Mesothelial cell of epicardium (in vitro differentiated cells): ENCODE data around the gene HELLS. TPM values are rescaled to one million over a fixed set of nuclear protein-coding genes. Genes with fewer than 3 reads are reported as not detected.

Experiments used
- DNase-seq, 2 experiments: peaks; one replicate each; pipeline ENCODE4 v3.0.0; 2021; ENCODE audit warnings: low spot score in 2 of 2; ENCODE audit not compliant: unreplicated experiment in 2 of 2
- H3K27ac Mint-ChIP-seq: 2 replicates; pipeline ENCODE4 v1.8.0; 2021; ENCODE audit warnings: mixed read lengths
- H3K27me3 Mint-ChIP-seq: 2 replicates; pipeline ENCODE4 v1.8.0; 2021; ENCODE audit warnings: low read depth, mixed read lengths
- H3K36me3 Mint-ChIP-seq: 2 replicates; pipeline ENCODE4 v1.8.0; 2021; ENCODE audit warnings: mixed read lengths
- H3K4me1 Mint-ChIP-seq: 2 replicates; pipeline ENCODE4 v1.8.0; 2021; ENCODE audit warnings: mixed read lengths
- H3K4me3 Mint-ChIP-seq: 2 replicates; pipeline ENCODE4 v1.8.0; 2021; ENCODE audit warnings: mild to moderate bottlenecking, moderate library complexity, mixed read lengths
- H3K9me3 Mint-ChIP-seq: 2 replicates; pipeline ENCODE4 v1.8.0; 2021; ENCODE audit warnings: mixed read lengths
- total RNA-seq: library from RNA; stranded (reverse); gene quantifications from 3 replicates; pipeline ENCODE4 v1.2.1, GENCODE V29; 2021
- TF ChIP-seq, protein P1 (sequence below): fragments of 200-600 bp; sonication (generic); IDR thresholded peaks from one replicate; pipeline ENCODE4 v1.5.0; 2021; ENCODE audit warnings: antibody characterized with exemption; ENCODE audit not compliant: unreplicated experiment

Gene HELLS
- total RNA-seq, 1 donor from 2014 or later, result 67.4 TPM

DNA sequence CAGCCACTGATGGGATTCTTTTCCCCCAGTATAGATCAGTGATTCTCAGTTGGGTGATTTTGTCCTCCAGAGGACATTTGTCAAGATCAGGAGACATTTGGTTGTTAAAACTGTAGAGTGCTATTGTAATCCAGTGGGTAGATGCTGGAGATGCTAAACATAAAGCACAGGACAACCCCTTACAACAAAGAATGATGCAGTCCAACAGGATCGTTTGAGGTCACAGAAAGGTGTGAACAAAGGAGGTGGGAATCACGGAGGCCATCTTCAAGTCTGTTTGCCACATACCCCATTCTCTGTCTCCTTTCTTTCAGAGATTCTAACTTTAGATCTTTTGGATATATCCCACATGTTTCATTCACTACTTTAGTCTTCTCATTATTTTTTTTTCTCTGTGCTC lies 69.0 kb downstream of the HELLS start:
- peaks cover 3% of the 10 kb centered on the region for H3K4me1 Mint-ChIP-seq
- H3K9me3 Mint-ChIP-seq, result no peaks in the 10 kb centered on the region
- DNase-seq, result no peak
- no peak overlapping the region for H3K27ac Mint-ChIP-seq
- H3K4me3 Mint-ChIP-seq, result no peak overlapping the region
- TF ChIP-seq, protein P1, sequence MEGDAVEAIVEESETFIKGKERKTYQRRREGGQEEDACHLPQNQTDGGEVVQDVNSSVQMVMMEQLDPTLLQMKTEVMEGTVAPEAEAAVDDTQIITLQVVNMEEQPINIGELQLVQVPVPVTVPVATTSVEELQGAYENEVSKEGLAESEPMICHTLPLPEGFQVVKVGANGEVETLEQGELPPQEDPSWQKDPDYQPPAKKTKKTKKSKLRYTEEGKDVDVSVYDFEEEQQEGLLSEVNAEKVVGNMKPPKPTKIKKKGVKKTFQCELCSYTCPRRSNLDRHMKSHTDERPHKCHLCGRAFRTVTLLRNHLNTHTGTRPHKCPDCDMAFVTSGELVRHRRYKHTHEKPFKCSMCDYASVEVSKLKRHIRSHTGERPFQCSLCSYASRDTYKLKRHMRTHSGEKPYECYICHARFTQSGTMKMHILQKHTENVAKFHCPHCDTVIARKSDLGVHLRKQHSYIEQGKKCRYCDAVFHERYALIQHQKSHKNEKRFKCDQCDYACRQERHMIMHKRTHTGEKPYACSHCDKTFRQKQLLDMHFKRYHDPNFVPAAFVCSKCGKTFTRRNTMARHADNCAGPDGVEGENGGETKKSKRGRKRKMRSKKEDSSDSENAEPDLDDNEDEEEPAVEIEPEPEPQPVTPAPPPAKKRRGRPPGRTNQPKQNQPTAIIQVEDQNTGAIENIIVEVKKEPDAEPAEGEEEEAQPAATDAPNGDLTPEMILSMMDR, result no peak
- H3K27me3 Mint-ChIP-seq, result no peaks in the 10 kb centered on the region
- peaks cover 4% of the 10 kb centered on the region for H3K36me3 Mint-ChIP-seq

DNA sequence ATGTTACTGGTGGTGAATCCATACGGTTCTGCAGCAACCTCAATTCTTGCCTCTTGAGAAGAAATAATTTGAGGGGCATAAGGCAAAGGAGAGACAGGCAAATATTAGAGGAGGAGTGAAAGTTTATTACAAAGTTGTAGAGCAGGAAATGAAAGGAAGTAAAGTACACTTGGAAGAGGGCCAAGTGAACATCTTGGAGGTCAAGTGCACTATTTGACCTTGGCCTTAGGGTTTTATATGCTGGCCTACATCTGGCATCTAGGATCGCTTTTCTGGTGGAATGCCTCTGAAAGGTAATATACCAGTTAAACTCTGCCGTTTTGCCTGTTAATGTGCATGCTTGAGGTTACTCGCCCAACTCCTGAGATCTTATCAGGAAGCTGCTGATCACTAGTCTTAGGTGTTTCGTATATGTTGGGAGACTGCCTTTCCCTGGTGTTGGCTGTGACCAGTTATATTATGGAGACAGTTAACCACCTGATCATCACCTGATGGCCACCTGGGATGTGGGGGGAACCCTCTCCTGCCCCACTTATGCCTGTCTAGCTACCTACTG lies 71.9 kb downstream of the HELLS start:
- H3K9me3 Mint-ChIP-seq, result no peaks in the 10 kb centered on the region
- no peak for DNase-seq
- TF ChIP-seq, protein P1, result no peak
- no peak overlapping the region for H3K27ac Mint-ChIP-seq
- H3K4me3 Mint-ChIP-seq, result no peak overlapping the region
- H3K27me3 Mint-ChIP-seq, result no peaks in the 10 kb centered on the region
- H3K4me1 Mint-ChIP-seq, result peaks cover 3% of the 10 kb centered on the region
- no peaks in the 10 kb centered on the region for H3K36me3 Mint-ChIP-seq

DNA sequence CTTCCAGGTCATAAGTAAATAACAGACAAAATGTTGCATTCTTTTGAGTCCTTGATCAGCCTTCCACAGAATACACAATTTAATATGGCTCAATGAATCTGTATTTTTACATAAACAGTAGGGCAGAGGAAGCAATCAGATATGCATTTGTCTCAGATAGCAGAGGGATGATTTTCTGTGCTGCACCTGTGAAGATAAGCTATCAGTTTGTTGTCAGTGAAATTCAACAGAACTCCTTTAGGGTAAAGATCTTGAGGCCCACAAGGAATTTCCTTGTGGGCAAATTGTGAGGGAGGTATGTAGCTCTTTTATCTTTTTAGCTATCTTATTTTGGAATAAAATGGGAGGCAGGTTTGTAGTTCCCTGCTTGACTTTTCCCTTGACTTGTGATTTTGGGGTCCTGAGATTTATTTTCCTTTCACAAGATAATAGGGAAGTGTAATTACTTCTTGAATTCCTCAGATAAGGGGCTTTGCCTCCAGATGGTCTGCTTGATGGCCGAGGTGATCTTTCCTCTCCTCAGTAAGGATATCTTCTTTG lies 77.1 kb downstream of the HELLS start:
- peaks cover 20% of the 10 kb centered on the region for H3K4me1 Mint-ChIP-seq
- no peaks in the 10 kb centered on the region for H3K9me3 Mint-ChIP-seq
- TF ChIP-seq, protein P1, result no peak
- no peak for DNase-seq
- H3K4me3 Mint-ChIP-seq, result no peak overlapping the region
- H3K36me3 Mint-ChIP-seq, result no peaks in the 10 kb centered on the region
- no peaks in the 10 kb centered on the region for H3K27me3 Mint-ChIP-seq
- H3K27ac Mint-ChIP-seq, result peak overlapping the region; percentile 30

DNA sequence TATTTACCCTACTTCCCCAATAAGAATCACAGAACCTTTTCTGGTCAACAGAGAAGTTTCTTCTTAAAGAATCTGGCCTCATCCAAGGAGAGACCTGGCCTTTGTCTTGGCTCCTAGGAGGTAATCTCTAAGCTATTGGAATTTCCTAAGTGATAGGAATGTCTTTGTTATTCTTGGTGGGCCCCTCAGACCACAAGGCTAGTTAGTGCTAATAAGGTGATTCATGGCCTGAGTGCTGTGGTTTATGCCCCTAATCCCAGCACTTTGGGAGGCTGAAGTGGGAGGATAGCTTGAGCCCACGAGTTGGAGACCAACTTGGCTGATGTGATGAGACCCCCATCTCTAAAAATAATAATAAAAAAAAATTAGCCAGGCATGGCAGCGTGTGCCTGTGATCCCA lies 78.0 kb downstream of the HELLS start:
- no peak for DNase-seq
- Mint-ChIP-seq H3K27me3 (no peaks in the 10 kb centered on the region), H3K4me1 (peaks cover 25% of the 10 kb centered on the region), H3K27ac (peak overlapping the region; percentile 30), H3K9me3 (no peaks in the 10 kb centered on the region), H3K4me3 (no peak overlapping the region), H3K36me3 (no peaks in the 10 kb centered on the region)
- TF ChIP-seq, protein P1, result no peak

DNA sequence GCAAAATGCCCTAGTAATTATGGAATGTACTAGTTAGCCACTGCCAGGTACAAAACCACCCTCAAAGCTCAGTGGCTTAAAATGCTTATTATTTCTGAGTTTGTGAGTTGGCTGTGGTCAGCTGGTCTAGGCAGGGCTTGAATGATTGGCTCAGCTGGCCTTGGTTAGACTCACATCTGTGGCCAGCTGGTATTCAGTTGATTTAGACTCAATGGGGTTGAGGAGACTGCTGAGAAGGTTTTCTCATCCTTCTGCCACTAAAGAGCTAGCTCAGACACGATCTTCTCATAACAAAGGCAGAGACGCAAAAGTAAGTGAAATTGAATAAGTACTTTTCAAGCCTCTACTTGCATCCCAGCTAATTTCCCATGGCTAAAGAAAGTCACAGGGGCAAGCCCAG lies 80.9 kb downstream of the HELLS start:
- DNase-seq, result no peak
- Mint-ChIP-seq H3K36me3 (no peaks in the 10 kb centered on the region), H3K4me3 (no peak overlapping the region), H3K27me3 (no peaks in the 10 kb centered on the region), H3K4me1 (peaks cover 25% of the 10 kb centered on the region), H3K27ac (no peak overlapping the region), H3K9me3 (no peaks in the 10 kb centered on the region)
- TF ChIP-seq, protein P1, result no peak
